GM12801 (cell line): Measurements from ENCODE around the gene OMP.

Experiments
- TF ChIP-seq, protein P1 (sequence below): IDR thresholded peaks from one replicate; pipeline ENCODE4 v1.5.1; 2011; ENCODE audit warnings: control low read depth; ENCODE audit not compliant: insufficient read length; ENCODE audit errors: extremely low read depth

The OMP gene

DNA sequence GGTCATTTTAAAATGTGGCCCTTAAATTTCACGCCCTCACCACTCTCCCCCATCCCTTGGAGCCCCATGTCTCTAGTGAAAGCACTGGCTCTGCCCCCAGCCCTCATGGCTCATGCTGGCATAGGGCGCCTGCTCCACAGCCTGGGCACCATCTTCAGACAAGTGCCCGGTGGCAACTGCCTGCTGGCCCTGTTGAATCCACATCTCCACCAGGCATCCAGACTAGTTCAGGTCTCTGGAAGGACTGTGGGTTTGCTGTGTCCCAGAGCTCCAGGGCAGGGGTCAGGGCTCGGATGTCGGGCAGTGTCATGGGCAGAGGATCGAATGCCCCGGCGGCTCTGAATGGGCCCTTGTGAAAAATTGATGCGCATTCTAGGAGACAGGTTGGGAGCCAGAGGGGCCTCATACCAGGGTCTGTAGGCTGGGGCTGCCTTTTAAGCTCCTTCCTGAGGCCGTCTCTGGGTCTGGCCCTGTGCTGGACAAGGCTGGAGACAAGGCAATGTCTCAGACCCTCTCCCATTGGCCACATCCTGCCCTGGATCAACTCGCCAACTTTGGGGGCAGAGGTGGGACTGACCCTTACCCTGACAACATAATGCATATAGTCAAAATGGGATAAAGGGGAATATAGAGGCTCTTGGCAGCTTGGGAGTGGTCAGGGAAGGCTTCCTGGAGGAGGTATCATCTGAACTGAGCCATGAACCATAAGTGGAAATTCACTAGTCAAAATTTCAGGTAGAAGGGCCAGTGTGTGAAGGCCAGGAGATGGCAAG is 26.6 kb downstream of the OMP start:
- TF ChIP-seq, protein P1, sequence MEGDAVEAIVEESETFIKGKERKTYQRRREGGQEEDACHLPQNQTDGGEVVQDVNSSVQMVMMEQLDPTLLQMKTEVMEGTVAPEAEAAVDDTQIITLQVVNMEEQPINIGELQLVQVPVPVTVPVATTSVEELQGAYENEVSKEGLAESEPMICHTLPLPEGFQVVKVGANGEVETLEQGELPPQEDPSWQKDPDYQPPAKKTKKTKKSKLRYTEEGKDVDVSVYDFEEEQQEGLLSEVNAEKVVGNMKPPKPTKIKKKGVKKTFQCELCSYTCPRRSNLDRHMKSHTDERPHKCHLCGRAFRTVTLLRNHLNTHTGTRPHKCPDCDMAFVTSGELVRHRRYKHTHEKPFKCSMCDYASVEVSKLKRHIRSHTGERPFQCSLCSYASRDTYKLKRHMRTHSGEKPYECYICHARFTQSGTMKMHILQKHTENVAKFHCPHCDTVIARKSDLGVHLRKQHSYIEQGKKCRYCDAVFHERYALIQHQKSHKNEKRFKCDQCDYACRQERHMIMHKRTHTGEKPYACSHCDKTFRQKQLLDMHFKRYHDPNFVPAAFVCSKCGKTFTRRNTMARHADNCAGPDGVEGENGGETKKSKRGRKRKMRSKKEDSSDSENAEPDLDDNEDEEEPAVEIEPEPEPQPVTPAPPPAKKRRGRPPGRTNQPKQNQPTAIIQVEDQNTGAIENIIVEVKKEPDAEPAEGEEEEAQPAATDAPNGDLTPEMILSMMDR, result no peak

DNA sequence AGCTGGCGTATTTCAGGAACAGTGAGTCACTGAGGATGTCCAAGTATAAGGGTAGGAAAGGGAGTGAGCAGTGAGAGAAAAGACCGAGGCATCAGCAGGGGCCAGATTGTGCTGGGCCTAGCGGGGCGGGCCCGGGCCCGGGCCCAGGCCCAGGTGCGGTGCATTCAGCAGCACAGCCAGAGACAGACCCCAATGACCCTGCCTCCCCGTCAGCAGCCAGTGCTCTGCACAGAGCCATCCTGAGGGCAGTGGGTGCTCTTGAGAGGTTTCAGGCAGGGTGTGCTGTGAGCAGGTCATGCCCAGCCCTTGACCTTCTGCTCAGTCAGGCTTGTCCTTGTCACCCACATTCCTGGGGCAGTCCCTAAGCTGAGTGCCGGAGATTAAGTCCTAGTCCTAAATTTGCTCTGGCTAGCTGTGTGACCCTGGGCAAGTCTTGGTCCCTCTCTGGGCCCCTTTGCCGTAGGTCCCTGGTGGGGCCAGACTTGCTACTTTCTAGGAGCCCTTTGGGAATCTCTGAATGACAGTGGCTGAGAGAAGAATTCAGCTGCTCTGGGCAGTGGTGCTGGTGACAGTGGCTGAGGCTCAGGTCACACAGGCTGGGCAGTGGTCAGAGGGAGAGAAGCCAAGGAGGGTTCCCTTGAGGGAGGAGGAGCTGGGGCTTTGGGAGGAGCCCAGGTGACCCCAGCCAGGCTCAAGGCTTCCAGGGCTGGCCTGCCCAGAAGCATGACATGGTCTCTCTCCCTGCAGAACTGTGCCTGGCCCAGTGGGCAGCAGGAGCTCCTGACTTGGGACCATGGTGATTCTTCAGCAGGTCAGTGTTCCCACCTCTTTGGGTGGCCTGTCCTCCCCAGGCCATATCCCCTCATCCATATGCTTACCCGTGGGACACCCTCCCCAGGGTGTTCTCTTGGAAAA is 27.5 kb downstream of the OMP start:
- TF ChIP-seq, protein P1, result no peak

DNA sequence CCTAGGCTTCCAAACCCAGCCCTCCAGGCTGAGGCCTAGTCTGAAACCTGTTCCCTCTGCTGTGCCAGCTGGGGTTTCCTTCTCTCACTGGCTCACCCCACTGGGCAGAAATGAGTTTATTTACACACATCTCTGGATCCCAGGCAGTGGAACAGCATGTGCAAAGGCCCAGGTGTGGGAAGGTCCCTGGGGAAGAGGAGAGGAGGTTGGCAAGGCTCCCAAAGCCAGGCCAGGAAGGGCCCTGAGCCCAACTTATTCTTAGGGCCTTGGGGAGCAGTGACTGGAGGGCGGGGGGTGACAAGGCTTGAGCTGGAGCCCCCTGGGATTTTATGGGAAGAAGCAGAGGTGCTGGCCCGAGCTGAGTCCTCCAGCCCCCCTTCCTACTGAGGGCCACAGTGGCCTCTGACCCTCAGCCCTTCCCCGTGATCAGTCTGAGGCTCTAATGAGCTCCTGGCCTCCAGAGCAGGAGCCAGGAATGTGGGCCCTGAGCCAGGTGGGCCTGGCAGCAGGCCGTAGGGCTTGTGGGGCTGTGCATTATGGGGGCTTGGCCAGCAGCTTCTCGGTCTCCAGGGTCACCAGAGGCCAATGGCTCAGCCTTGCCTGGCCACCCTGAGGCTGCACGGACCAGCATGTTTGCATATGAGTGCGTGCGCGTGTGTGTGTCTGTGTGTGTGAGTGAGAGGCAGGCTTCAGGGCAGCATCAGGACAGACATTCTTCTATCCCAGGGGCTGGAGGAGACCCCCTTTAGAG is 28.3 kb downstream of the OMP start:
- TF ChIP-seq, protein P1, result no peak

DNA sequence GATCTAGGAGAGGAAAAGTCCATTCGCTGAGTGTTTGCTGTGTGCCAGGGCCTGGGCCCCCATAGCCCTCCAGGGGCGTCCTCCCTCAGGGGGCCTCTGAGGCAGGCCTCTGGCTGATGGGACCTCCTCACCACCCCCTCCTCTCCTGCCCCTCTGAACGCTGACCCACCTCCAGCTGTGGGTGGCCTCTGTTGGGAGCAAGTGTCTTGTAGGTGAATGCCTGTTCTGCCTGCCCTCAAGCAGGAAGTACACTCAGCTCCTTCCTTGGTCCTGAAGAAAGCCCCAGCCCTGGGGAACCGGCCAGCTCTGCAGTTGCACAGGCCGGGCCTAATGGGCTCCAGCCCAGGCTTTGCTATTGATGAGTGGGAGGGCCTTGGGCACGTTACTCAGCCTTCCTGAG is 28.9 kb downstream of the OMP start:
- TF ChIP-seq, protein P1, result no peak

DNA sequence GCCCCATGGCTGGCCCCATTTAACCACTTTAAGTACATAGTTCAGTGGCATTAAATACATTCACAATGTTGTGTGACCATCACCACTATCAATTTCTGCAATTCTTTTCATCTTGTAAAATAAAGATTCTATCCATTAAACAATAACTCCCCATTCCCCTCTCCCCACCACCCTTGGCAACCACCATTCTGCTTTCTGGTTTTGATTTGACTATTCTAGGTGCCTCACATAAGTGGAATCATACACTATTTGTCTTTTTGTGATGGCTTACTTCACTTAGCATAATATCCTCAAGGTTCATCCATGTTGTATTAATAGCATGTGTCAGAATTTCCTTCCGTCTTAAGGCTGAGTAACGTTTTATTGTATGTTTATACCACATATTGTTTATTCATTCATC is 32.4 kb downstream of the OMP start:
- TF ChIP-seq, protein P1, result no peak

DNA sequence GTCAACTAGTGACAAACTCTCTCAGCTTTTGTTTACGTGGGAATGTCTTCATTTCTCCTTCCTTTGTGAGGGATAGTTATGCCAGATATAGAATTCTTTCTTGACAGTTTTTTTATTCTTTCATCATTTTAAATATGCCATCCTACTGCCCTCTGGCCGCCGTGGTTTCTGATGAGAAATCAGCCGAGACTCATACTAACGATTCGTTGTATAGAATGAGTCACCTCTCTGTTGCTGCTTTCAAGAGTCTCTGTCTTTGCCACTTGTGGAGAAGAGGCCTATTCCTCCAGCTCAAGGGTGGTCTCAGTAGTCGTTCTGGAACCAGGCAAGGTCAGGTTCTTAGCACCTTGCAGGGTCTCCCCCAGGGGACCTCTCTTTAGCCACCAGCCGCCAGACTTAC is 33.4 kb downstream of the OMP start:
- TF ChIP-seq, protein P1, result no peak
